ENCODE data around the gene CDH13.

CDH13 gene

GRCh38 chr16:83797013-83797412 is 1170.2 kb downstream of the CDH13 start:
- DNase-seq = no peak

DNA sequence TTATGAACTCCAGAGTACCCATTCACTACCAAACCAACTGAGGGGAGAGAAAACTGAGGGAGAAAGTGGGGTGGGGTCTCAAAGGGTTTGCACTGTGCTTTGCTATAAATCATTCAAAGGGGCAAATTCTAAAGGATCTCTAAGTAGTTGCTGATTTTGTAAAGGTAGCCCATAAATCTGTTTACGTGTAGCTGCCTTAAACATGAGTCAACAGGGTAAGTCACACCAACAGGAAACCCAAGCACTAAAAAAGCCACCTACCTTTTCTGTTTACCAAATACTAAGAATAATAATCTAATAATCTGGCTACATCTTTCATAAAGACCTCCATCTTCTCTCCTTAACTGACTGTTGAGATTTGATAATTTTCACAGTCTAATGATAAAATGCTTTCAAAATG is 1172.6 kb downstream of the CDH13 start:
- DNase-seq = no peak

GRCh38 chr16:83802135-83802534 is 1175.4 kb downstream of the CDH13 start:
- peak in 1 of 5 donors; percentile 22 for DNase-seq

DNA sequence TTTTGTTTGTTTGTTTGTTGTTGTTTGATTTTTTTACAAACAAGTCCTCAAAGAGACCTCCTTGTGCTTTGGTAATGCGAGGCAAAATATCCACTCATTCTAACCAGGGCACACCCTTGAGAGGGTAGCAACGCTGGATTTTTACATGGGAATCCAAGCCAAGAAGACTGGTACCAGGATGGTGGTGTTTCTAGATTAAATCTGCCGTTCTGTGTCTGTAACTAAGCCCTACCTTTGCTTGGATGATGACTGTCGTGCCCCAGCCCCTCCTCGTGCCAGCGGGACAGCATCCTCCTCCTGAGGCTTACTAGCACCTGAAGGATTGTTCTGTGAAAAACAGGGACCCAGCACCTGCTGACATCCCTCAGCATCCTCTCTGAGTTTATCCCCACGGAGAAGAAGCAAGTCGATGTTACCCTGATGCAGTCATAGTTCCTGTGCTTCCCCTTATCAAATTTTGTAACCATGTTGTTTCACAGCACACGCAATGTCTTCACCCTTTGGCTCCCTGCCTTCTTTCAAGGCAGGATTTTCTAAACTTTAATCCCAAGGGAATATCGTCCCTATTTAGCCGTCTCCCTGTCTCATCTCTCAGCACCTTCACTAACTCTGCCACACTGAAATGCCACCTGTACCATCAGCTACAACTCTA is 1175.9 kb downstream of the CDH13 start:
- no peak for DNase-seq

DNA sequence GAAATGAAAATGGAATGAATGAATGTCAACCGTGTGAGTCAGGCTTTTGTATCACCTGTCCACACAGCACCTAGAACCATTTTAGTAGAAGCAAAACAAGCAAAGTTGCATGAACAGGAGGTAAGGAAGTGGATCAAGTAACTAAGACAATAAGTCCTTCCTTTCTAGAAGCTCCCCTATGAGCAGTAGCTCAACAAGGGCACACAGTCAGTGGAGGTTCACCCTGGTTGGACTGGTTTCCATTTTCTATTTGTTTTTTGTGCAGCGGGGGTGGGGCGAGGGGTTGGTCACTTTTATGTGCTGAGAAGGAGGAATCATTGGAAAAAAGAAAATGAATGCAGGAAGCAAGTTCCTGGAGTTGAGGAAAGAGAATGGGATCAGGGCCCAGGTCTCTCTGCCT is 1177.0 kb downstream of the CDH13 start:
- no peak for DNase-seq

GRCh38 chr16:83804366-83804765 is 1177.6 kb downstream of the CDH13 start:
- no peak for DNase-seq

GRCh38 chr16:83806036-83806435 is 1179.3 kb downstream of the CDH13 start:
- DNase-seq = no peak

DNA sequence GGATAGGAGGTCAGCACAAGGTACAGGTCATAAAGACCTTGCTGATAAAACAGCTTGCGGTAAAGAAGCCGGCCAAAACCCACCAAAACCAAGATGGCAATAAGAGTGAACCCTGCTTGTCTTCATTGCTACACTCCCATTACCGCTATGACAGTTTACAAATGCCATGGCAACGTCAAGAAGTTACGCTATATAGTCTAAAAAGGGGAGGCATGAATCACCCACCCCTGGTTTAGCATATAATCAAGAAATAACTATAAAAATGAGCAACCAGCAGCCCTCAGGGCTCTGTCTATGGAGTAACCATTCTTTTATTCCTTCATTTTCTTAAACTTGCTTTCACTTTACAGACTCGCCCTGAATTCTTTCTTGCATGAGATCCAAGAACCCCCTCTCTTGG is 1180.0 kb downstream of the CDH13 start:
- DNase-seq = no peak

DNA sequence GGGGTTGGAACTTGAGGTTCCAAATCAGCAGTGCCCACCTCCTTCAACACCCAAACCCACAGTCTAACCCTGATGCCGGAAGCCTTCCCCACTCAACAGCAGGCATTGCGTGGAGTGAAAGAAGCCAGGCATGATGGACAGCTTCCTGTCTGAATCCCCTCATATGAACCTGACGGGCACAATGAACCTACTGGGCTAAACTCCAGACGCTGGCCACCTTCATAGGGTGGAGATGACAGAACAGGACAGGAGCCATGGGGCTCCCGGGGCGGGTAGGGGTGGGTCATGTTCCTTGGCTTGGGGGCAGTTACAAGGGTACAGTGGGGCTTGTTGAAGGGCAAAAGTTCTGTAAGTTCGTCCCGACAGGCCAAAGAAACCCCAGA is 1180.5 kb downstream of the CDH13 start:
- no peak for DNase-seq

DNA sequence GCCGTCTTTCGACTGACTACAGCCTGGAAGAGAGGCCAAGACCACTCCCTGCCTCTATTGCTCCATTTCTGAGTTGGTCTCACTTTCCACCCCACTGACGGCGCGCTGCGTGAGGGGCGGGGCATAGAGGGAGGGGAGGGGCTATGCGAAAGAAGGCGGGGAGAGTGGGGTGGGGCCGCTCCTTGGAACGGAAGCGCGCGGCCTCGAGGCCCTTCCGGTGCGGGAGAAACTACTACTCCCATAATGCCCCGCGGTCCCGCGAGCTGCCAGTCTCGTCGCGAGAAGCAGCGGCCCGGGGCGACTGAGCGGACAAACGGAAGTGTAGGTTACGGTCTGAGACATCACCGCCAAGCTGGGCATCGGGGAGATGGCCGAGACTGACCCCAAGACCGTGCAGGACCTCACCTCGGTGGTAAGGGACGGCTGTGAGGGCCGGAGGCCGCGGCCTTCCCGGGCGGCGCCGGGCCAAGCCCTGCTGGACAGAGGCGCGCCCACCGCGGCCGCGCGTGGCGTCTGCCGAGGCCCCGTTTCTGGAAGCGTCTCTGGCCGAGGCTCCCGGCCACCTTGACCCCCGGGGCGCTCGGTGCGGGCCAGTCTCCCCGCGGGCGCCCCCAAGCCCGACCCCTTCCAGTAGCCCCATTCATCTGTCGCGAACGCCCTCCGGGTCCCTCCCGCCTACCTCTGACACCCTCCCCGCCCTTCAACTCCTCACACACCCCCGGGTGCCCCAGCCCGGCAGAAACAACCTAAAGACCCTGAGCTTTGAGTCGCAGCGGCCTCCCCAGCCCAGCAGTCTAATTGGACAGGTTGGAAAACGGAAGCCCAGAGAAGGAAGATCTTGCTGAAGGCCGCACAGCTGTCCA is 1181.2 kb downstream of the CDH13 start, which contains the start of gene HSBP1:
Gene HSBP1, plus strand, starts transcription at position 269 of the 863 bp plus-strand sequence. Its CDS starts 99 bp downstream, at position 368.
- peak; percentile 81 to 94 (median 88) for DNase-seq

DNA sequence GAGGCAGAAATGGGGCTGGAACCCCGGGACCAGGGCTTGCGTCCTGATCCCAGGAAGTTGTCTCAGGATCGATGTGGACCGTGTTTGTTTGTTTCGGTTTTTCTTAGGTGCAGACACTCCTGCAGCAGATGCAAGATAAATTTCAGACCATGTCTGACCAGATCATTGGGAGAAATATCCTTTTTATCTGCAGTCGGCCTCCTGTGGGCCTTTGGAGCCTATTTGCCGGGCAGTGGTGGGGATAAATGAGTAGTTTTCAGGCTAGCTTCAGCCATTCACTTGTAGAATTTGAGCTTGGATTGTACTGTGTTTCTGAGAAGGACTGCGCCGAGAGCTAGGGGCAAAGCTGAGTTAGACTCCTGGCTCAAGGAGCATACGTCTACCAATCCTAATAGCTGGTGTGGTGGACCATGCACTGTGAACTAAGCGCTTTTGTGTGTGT is 1181.8 kb downstream of the CDH13 start:
- DNase-seq = no peak

DNA sequence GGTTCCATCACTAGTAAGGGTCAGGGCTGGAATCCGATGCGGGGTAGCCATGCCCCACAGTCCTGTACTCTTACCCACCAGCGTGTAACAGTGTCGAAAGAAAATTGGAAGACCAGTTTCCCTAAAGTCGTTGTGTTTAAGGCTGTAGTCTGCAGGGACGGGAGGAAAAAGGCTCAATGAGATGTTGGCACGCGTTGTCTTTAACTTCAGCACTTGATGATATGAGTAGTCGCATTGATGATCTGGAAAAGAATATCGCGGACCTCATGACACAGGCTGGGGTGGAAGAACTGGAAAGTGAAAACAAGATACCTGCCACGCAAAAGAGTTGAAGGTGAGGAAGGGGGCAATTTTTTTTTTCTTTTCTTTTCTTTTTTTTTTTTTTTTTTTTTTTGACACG is 1182.3 kb downstream of the CDH13 start:
- DNase-seq = no peak

DNA sequence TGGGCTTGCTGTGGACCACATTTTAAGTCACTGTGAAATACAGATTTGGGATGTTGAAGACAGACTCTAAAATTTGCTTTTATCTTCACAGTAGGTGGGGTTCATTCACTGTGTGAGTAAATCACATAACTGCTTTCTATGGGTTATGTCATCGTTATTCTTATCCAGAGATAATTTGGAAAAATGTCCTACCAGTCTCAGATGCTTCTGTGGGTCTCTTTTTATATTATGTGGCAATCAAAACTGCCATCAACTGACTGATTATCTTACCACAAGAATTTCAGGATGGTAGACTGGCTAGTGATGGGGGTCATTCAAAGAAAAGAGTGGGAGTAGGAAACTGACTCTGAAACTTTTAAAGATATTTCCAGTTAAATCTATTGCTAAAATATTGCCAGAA is 1184.1 kb downstream of the CDH13 start:
- DNase-seq = no peak

DNA sequence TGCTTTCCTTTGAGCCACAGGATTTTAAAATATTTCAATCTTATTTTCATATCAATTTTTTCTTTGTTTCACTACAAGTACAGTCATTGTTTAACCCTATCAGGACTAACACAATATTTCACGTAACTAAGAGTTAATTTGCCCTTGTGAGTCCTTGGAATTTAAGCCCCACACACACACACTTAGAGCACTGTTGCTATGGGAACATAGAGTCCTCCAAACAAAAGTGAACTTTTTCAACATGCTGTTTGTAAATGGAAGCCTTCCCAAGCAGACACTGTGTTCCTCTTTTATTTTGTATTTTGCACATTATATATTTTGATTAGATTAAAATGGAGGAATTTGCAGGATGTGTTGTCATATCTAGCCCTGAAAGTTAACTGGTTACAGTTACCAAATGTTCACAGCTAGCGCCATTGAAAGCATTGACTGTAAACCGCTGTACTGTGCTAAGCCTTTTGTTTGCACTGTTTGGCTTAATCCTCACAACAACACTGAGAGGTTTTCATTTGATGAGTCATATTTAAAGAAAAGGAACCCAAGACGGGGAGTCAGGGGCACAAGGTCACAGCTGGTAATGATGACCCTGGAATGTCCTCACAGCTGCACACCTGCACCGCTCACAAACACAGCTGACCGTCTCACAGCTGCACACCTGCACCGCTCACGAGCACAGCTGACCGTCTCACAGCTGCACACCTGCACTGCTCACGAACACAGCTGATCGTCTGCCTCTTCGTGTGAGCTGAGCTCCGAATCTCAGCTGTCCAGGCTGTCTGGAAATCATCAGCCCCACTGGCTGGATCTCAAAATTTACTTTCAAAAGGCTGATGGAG is 1187.3 kb downstream of the CDH13 start:
- no peak for DNase-seq

DNA sequence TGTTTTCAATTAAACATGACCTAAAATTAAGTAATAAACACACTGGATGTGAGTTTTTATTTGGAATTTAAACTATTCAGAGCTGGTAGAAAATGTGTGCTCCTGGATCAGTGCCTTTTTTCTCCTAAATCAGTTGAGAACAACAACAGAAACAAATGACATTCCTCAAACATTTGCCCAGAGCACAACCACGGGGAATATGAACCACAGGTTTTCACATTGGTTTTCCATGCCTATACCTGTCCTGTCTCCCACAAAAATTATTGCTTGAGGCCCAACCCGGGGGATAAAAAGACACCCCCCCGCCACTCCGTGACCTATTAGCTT is 1187.9 kb downstream of the CDH13 start:
- no peak for DNase-seq

- no peak for DNase-seq
Measured at GRCh38 chr16:83817022-83817421, 1190.3 kb downstream of the CDH13 start.

DNA sequence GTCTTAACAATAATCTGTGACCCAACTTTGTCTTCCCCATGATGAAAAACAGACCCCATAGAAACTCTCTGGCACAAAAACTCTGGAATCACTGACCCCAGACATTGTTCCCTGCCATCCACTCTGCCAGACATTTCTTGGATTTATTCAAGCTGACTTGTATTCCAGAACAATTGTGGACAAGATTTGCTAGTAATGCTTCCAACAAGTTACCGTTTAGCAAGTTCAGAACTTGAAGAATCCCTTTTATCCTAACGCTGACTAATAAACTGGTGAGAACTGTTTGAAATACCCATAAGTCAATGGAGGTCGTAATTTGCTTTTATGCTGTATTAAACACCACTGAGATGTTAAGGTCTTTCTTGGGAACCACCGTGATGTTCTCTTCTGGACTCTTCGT is 1191.5 kb downstream of the CDH13 start:
- DNase-seq = no peak

DNA sequence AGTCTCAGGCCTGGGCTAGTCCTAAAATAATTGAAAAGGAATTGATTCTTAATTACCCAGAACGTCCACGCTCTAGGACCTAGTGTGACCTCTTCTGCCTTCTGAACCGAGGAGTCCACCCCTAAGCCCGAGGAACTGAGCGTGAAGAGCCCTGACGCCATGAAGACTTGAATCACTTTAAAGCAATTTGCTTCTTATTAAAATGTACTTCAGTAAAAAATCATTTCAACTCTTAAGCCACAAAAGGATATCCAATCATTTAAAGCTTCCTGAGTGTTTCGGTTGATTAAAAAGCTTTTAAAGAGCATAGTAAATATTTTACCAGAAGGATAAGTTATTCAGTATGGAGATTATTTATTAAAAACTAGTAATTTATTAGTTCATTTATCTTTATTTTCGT is 1192.6 kb downstream of the CDH13 start:
- DNase-seq = no peak

DNA sequence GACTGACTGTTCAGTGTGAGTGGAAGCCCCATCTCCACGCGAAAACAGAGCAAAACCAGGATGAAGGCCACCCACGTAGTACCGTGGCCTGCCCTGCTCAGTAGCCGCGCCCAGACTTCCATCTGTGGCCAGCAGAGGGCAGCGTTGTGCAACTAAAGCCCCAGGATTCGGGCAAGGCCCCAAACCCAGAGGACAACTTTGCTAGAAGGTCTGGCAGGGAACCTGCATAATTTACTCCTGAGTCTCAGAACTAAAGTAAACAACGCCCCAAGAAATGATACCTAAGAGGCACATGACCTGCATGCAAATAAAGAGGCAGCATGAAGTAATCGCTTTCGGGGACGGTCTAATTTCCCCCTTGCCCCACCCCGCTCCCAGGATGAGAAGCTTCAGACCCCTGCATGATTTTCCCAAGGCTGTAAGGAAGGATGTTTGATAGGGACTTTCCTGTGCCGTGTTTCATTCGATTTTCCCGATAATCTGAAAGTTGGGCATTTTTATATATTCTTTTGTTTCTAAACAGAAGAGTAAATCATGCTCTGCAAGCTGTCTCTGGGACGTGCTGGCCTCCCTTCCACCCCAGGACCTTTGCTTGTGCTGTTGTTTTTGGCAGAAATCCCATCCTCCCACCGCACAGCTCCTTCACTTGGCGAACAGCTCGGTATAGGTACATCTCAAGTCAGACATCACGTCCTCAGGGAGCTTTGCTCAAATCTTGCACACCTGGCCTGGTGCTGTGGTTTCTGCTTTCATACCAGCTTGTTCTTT is 1199.6 kb downstream of the CDH13 start:
- DNase-seq = peak; percentile 37 to 70 (median 56)

DNA sequence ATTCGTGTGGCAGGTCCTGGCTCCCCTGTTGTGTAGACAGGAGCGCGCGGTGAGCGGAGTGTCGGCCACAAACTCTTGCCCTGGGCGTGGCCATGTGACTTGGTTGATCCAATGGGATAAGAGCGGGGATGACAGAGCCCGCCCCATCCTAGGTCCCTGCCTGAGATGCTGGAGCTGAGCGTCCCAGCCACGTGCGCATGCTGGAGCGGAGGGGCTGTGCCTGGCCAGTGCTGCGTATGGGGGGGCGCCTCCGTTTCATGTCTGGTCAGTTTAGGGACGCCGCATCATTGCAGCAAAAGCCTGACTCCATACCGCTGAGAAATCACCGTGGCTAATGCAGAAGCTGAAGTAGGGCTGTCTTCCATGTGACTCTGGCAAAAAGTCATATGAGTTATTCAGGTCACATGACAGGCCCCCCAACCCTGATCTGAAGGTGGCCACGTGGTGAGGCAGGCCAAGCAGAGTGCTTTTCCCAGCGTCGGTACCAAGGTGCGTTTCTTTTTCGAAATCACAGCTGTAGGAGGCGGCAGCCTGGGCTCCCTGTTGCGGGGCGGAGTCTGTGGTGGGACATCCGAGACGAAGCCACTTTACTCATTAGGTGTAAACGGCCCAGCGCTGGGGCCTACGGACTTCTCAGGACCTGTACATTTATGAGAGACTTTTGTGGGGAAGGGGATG is 1203.5 kb downstream of the CDH13 start:
- DNase-seq = no peak

- DNase-seq = no peak
Measured at GRCh38 chr16:83830769-83831455, 1204.1 kb downstream of the CDH13 start.

Measured in T-helper 1 cell (primary cell).